HG02678 (cell line): Measurements from ENCODE around the gene SPIC.

Source experiments
- ATAC-seq: cut with Tn5 transposase; IDR thresholded peaks from one replicate; pipeline ENCODE4 v1.9.1; 2021; ENCODE audit warnings: mild to moderate bottlenecking, moderate library complexity; ENCODE audit not compliant: unreplicated experiment

SPIC gene

DNA sequence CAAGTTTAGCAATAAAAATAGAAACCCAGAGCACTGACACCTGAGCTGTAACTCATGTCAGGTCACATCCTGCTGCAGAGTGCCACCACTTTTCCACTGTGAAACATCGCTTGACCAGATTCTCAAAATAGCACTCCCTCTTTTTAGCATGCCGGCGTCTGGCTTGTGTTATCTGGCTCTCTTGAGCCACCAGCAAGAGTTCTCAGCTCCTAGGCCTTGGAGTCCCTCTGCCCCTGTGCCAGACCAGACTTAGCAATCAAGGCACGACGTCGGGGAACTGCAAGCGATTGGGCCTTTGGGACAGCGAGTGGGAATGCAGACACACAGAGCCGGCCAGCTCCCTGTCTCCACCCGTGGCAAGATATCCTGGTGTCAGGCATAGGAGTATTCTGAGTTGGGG is 52.5 kb downstream of the SPIC start:
- no peak for ATAC-seq

- no peak for ATAC-seq
Observed at GRCh38 chr12:101536069-101536674, 61.0 kb downstream of the SPIC start.
